ENCODE results near the gene KRT2. TPM values are rescaled to one million over a fixed set of nuclear protein-coding genes. Genes with fewer than 3 reads are reported as not detected.

Gene KRT2
- total RNA-seq, 1 experiment from 2014 or later = not detected

GRCh38 chr12:52615208-52615868, 36.7 kb downstream of the KRT2 start:
- no TSS peak for BruUV-seq (replicated peaks)
- H3K27me3 Mint-ChIP-seq (ENCODE audit: insufficient read depth, unreplicated experiment) = peaks cover 55% of the 10 kb centered on the region
- no peak overlapping the region for H3K4me3 Mint-ChIP-seq (ENCODE audit: unreplicated experiment)
- H3K36me3 Mint-ChIP-seq (ENCODE audit: insufficient read depth, unreplicated experiment) = no peaks in the 10 kb centered on the region
- no peak for DNase-seq (ENCODE audit: unreplicated experiment)
- CTCF ChIA-PET = no interaction called here
- no peak for TF ChIP-seq CTCF (IDR thresholded peaks at IDR 0.05; ENCODE audit: unreplicated experiment)
- intact Hi-C loops (cut with micrococcal nuclease) = no loop called here
- no peak overlapping the region for H3K27ac Mint-ChIP-seq (ENCODE audit: low read depth, unreplicated experiment)
- no peaks in the 10 kb centered on the region for H3K4me1 Mint-ChIP-seq (ENCODE audit: insufficient read depth, unreplicated experiment)
- POLR2A ChIA-PET = no interaction called here
- no peaks in the 10 kb centered on the region for H3K9me3 Mint-ChIP-seq (ENCODE audit: unreplicated experiment)

- Mint-ChIP-seq H3K9me3 (ENCODE audit: unreplicated experiment) (no peaks in the 10 kb centered on the region), H3K4me3 (ENCODE audit: unreplicated experiment) (no peak overlapping the region), H3K36me3 (ENCODE audit: insufficient read depth, unreplicated experiment) (no peaks in the 10 kb centered on the region), H3K27ac (ENCODE audit: low read depth, unreplicated experiment) (no peak overlapping the region), H3K4me1 (ENCODE audit: insufficient read depth, unreplicated experiment) (no peaks in the 10 kb centered on the region), H3K27me3 (ENCODE audit: insufficient read depth, unreplicated experiment) (peaks cover 60% of the 10 kb centered on the region)
- intact Hi-C loops (cut with micrococcal nuclease) = no loop called here
- DNase-seq (ENCODE audit: unreplicated experiment) = no peak
- ChIA-PET POLR2A (no interaction called here), CTCF (no interaction called here)
- BruUV-seq (replicated peaks) = no TSS peak
- TF ChIP-seq CTCF (IDR thresholded peaks at IDR 0.05; ENCODE audit: unreplicated experiment) = no peak
These were observed 37.4 kb downstream of the KRT2 start for GRCh38 chr12:52614381-52615207.

GRCh38 chr12:52613384-52614030, 38.5 kb downstream of the KRT2 start:
- no TSS peak for BruUV-seq (replicated peaks)
- POLR2A ChIA-PET = no interaction called here
- intact Hi-C loops (cut with micrococcal nuclease) = no loop called here
- Mint-ChIP-seq H3K4me1 (ENCODE audit: insufficient read depth, unreplicated experiment) (no peaks in the 10 kb centered on the region), H3K9me3 (ENCODE audit: unreplicated experiment) (no peaks in the 10 kb centered on the region), H3K36me3 (ENCODE audit: insufficient read depth, unreplicated experiment) (no peaks in the 10 kb centered on the region), H3K27ac (ENCODE audit: low read depth, unreplicated experiment) (no peak overlapping the region), H3K27me3 (ENCODE audit: insufficient read depth, unreplicated experiment) (peaks cover 61% of the 10 kb centered on the region), H3K4me3 (ENCODE audit: unreplicated experiment) (no peak overlapping the region)
- no peak for DNase-seq (ENCODE audit: unreplicated experiment)
- no peak for TF ChIP-seq CTCF (IDR thresholded peaks at IDR 0.05; ENCODE audit: unreplicated experiment)
- CTCF ChIA-PET = interaction anchor here (1.0 kb wide), 1 partner anchor 252 kb away, joined by 3 read pairs; no protein-coding TSS in a partner anchor
